Measurements from ENCODE around the gene SCN10A. TPM values are rescaled to one million over a fixed set of nuclear protein-coding genes. Genes with fewer than 3 reads are reported as not detected.

The SCN10A gene
- polyA plus RNA-seq, 2 of the 4 experiments (the other 2 are of a cell fraction): not detected

DNA sequence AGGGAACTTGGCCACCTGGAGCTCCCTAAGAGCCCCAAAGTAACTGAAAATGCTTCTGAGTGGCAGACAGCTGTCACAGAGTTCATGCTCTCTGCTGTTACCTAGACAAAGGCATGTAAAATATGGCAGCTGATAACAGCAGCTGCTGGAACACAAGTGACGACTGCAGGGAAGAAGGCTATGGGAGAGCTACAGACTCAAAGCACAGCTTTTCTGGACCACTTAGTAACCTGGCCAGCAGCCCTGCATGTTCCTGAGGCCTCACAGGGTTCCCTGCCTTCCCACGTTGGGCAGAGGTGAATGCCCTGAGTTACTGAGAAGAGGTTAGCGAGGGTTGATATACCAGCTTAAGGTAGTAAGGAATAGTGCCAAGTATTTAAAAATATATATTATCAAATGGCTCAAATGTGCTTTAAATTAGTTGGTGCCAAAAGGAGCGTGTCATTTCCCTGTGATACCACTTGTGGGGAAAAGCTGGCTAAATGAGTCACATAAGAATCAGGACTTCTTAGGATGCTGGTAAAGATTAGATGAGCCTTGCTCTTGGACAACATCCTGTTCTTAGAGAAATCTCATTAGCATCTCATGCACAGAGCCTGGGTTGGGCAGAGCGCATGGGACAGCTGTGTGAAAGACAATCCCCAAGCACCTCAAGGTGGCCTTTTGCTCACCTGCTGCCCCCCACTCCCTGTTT lies 90.1 kb downstream of the SCN10A start:
- ChIA-PET POLR2A (no interaction called here), CTCF (interaction anchor here (1.0 to 1.8 kb wide), 3 partner anchors 13 to 282 kb away, joined by 3 to 5 read pairs (median 4); no protein-coding TSS in a partner anchor)
- WGBS (ENCODE audit: missing lambda C conversion rate): 8% methylated on average over 5 of the region's 5 CpGs
- H3K4me3 ChIP-seq: no peak overlapping the region
- 0 out of 3 replicates have a peak, but pooled peaks cover 4% of the 10 kb centered on the region for H3K4me1 ChIP-seq
- no peak overlapping the region for H3K4me2 ChIP-seq
- TF ChIP-seq CHD4 (IDR thresholded peaks at IDR 0.05; ENCODE audit: borderline replicate concordance) (no peak), ZFP36 (IDR thresholded peaks at IDR 0.05; ENCODE audit: borderline replicate concordance, partially characterized antibody) (no peak), TP53 (CRISPR knock-in tag; IDR thresholded peaks at IDR 0.05) (no peak), EP300 (IDR thresholded peaks at IDR 0.05) (no peak), FOSL2 (IDR thresholded peaks at IDR 0.05) (no peak), FOSL2 (CRISPR knock-in tag; IDR thresholded peaks at IDR 0.05) (no peak), CHD2 (IDR thresholded peaks at IDR 0.05; ENCODE audit: low read length, partially characterized antibody) (no peak), NFE2L2 (conservative IDR thresholded peaks at IDR 0.05; ENCODE audit: low read length) (no peak), RCOR1 (IDR thresholded peaks at IDR 0.05; ENCODE audit: low read depth, low read length) (no peak), SREBF2 (IDR thresholded peaks at IDR 0.05) (no peak), POLR2AphosphoS2 (conservative IDR thresholded peaks at IDR 0.05; ENCODE audit: low read length) (no peak), PHF8 (IDR thresholded peaks at IDR 0.05; ENCODE audit: borderline replicate concordance, low read depth) (no peak), HEYL (CRISPR knock-in tag; IDR thresholded peaks at IDR 0.05) (no peak), CBX8 (IDR thresholded peaks at IDR 0.05) (no peak), RARB (CRISPR knock-in tag; IDR thresholded peaks at IDR 0.05) (no peak), NR3C1 (IDR thresholded peaks at IDR 0.05) (no peak)
- TF ChIP-seq, protein P1, sequence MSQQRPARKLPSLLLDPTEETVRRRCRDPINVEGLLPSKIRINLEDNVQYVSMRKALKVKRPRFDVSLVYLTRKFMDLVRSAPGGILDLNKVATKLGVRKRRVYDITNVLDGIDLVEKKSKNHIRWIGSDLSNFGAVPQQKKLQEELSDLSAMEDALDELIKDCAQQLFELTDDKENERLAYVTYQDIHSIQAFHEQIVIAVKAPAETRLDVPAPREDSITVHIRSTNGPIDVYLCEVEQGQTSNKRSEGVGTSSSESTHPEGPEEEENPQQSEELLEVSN (IDR thresholded peaks at IDR 0.05; ENCODE audit: borderline replicate concordance, low read depth): no peak
- FAIRE-seq (no peak), ATAC-seq (no peak), DNase-seq (ENCODE audit: low read depth in 1 of 2, low spot score in 1 of 2) (no peak)
- H3K9me3 ChIP-seq: no peaks in the 10 kb centered on the region
- H3K27ac ChIP-seq: no peak overlapping the region

DNA sequence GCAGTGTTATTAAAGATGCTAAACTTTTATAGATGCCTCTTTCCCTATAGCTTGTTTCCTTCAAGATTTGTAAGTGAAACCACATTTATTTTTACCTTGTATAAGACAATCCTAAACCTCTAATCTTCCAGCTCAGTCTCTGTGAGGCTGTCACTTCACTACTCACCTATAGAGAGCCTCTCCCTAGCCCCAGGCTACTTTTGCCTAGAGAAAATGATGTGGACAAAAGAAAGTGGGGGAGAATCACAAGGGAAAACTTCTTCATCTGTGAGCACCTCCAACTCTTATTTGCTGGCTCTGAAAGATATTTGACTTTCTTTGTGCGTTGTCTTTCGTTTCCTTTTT lies 91.7 kb downstream of the SCN10A start:
- DNase-seq (ENCODE audit: low read depth in 1 of 2, low spot score in 1 of 2): no peak
- ATAC-seq: no peak
- POLR2A ChIA-PET: no interaction called here
- 65% methylated on average over 2 of the region's 2 CpGs for WGBS (ENCODE audit: missing lambda C conversion rate)
- Histone ChIP-seq H3K4me1 (no peaks in the 10 kb centered on the region), H3K27ac (no peak overlapping the region), H3K9me3 (no peaks in the 10 kb centered on the region), H3K4me2 (no peak overlapping the region), H3K4me3 (no peak overlapping the region)
- TF ChIP-seq ZC3H11A (IDR thresholded peaks at IDR 0.05) (no peak), ESRRA (IDR thresholded peaks at IDR 0.05; ENCODE audit: borderline replicate concordance, low read length) (no peak), SMC3 (IDR thresholded peaks at IDR 0.05) (no peak)
- TF ChIP-seq, protein P2, sequence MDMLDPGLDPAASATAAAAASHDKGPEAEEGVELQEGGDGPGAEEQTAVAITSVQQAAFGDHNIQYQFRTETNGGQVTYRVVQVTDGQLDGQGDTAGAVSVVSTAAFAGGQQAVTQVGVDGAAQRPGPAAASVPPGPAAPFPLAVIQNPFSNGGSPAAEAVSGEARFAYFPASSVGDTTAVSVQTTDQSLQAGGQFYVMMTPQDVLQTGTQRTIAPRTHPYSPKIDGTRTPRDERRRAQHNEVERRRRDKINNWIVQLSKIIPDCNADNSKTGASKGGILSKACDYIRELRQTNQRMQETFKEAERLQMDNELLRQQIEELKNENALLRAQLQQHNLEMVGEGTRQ (IDR thresholded peaks at IDR 0.05): no peak
- TF ChIP-seq, protein P1 (IDR thresholded peaks at IDR 0.05; ENCODE audit: borderline replicate concordance, low read depth): no peak
- CTCF ChIA-PET: interaction anchor here (0.7 to 2.3 kb wide), 4 partner anchors 12 to 78 kb away, joined by 3 to 7 read pairs (median 4); no protein-coding TSS in a partner anchor
- FAIRE-seq: no peak

DNA sequence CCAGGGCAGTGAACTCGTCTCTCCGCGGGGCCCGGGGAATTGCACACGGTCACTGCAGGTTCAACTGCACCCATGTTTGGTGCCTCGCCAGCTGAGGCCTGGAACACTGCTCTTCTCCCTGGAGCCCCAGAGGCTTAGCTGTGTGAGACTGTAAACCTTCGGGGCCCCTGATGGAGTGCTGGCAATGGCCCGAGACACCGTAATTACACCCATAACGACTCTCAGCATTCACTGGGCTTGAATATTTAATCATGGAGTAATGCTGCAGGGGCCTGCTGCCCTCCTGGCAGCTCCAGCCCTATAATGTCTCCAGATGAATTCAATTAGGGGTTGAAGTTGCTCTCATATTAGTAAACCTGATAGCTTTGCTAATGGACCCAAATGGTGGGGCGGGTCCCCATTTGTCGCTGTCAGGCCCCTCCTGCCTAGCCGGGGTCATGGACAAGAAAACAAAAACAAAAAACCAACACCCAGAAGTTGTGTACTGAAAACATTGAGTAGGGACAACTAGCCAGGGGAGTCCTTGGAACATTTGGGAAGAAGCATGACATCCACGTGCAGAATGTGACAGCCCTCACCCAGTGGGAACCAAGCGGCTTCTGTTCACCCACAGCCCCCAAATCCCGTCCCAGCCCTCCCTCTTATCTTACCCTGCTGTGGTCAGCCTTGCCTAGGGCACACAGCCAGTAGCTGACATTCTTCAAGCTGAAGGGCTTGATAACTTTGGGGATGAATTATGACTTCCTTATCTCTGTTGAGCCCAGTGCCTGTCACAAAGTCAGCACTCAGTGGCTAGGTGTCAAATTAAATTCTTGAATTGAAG lies 92.2 kb downstream of the SCN10A start:
- DNase-seq (ENCODE audit: low read depth in 1 of 2, low spot score in 1 of 2) (no peak), FAIRE-seq (no peak), ATAC-seq (no peak)
- POLR2A ChIA-PET: no interaction called here
- no peaks in the 10 kb centered on the region for H3K4me1 ChIP-seq
- CTCF ChIA-PET: interaction anchor here (0.7 to 2.3 kb wide), 5 partner anchors 9 to 78 kb away, joined by 3 to 7 read pairs (median 4); no protein-coding TSS in a partner anchor
- 31% methylated on average over 16 of the region's 16 CpGs for WGBS (ENCODE audit: missing lambda C conversion rate)
- no peaks in the 10 kb centered on the region for H3K9me3 ChIP-seq
- H3K4me3 ChIP-seq: no peak overlapping the region
- H3K4me2 ChIP-seq: no peak overlapping the region
- H3K27ac ChIP-seq: no peak overlapping the region
- TF ChIP-seq BHLHE40 (IDR thresholded peaks at IDR 0.05; ENCODE audit: low read depth, low read length): no peak
- no peak for TF ChIP-seq CHD2 (IDR thresholded peaks at IDR 0.05; ENCODE audit: low read length, partially characterized antibody)
- no peak for TF ChIP-seq GATA3 (IDR thresholded peaks at IDR 0.05; ENCODE audit: borderline replicate concordance)
- no peak for TF ChIP-seq POLR2A (IDR thresholded peaks at IDR 0.05; ENCODE audit: low read length)
- no peak for TF ChIP-seq TP53 (CRISPR knock-in tag; IDR thresholded peaks at IDR 0.05)
- TF ChIP-seq, protein P3, sequence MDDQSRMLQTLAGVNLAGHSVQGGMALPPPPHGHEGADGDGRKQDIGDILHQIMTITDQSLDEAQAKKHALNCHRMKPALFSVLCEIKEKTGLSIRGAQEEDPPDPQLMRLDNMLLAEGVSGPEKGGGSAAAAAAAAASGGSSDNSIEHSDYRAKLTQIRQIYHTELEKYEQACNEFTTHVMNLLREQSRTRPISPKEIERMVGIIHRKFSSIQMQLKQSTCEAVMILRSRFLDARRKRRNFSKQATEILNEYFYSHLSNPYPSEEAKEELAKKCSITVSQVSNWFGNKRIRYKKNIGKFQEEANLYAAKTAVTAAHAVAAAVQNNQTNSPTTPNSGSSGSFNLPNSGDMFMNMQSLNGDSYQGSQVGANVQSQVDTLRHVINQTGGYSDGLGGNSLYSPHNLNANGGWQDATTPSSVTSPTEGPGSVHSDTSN (IDR thresholded peaks at IDR 0.05): no peak
- no peak for TF ChIP-seq RCOR1 (IDR thresholded peaks at IDR 0.05; ENCODE audit: low read depth, low read length)
- TF ChIP-seq KDM1A (IDR thresholded peaks at IDR 0.05; ENCODE audit: low read depth): no peak
- no peak for TF ChIP-seq SMC3 (IDR thresholded peaks at IDR 0.05)
- TF ChIP-seq, protein P4, sequence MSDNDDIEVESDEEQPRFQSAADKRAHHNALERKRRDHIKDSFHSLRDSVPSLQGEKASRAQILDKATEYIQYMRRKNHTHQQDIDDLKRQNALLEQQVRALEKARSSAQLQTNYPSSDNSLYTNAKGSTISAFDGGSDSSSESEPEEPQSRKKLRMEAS (IDR thresholded peaks at IDR 0.05): no peak
- no peak for TF ChIP-seq HOXB5 (CRISPR knock-in tag; IDR thresholded peaks at IDR 0.05)

All from A549 (cell line).